NCI-H2196 treated with DMSO at 0.1 percent for 48 hours (cell line): Measurements from ENCODE around the gene ZNF326.

Source experiments
- DNase-seq: peaks from one replicate; lab custom pipeline; 2025; ENCODE audit not compliant: unreplicated experiment; lab: John Stamatoyannopoulos, UW

ZNF326 gene, protein sequence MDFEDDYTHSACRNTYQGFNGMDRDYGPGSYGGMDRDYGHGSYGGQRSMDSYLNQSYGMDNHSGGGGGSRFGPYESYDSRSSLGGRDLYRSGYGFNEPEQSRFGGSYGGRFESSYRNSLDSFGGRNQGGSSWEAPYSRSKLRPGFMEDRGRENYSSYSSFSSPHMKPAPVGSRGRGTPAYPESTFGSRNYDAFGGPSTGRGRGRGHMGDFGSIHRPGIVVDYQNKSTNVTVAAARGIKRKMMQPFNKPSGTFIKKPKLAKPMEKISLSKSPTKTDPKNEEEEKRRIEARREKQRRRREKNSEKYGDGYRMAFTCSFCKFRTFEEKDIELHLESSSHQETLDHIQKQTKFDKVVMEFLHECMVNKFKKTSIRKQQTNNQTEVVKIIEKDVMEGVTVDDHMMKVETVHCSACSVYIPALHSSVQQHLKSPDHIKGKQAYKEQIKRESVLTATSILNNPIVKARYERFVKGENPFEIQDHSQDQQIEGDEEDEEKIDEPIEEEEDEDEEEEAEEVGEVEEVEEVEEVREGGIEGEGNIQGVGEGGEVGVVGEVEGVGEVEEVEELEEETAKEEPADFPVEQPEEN

DNA sequence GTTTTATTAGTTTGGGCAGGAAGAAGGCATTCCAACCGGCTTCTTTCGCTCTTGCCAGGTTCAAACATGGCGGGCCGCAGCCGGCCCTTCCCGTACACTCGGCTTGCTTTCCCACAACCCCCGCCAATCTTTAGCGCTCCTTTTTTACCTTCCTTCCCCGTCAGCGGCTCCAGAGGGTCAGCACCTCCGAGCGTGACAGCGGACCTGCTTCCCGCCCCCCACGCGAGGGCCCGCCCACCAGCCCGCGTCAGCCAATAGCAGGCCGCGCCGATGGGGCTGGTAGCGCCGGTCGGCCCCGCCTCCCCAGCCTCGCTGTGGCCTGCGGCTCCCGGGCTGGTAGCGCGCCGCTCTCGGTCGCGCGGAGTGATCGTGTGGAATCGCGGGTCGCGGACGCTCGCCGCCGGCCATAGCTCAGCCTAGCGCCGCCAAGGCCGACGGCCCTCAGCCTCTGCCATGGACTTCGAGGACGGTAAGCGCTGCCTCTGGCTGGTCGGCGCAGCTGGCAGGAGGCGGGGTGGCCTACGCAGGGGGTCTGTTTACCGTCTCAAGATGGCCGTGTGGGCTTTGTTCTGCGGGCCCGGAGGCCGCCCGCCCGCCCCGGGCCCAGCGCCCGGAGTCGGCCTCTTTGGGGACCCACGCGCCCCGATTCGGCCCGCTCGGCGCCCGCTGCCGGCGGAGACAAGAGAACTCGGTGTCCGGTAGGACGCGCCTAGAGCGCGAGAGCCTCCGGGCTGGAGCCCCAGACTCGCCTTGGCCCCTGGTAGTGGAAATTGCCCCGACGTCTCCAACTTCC, at the start of gene ZNF326:
Gene ZNF326, plus strand, starts transcription at position 306 of the 793 bp plus-strand sequence. Its CDS starts 148 bp downstream, at position 454.
- DNase-seq, result peak; percentile 97

DNA sequence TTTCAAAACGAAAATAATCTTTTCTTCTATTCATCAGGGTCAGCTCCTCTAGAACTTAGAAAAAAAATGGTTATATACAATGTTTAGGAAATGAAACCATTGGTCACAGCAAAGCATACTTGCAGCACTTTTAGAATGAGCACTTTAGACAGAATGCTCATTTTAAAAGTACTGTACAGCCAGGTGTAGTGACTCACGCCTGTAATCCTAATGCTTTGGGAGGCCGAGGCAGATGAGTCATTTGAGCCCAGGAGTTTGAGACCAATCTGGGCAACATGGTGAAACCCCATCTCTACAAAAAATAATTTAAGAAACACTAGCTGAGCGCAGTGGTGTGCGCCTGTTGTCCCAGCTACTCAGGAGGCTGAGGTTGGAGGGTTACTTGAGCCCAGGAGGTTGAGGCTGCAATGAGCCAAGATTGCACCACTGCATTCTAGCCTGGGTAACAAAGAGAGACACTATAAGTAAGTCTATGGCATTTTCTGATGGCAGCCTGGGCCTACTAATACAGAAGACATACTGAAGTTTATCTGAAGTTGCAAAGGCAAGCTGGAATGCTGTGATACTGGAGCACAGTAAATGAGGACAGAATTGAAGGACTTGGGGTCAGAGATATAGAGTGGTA, 48.9 kb upstream of the ZNF326 start:
- DNase-seq, result no peak

DNA sequence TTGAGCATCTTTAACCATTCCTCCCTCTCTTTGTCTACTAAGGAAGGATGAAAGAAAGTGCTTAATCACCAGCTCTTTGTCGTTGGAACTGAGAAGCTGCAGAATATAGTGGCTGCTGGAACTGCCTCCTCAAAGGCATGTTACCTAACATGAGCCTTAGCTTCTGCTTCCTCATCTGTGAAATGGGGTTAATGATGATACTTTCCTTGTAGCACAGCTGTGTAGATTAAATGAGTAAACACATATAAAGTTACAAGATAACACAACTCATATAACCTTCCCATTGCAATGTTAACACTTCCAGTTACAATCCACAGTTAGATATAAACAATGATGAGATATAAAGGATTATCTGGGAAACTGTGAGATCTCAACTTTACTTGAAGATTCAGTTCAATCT, 48.4 kb upstream of the ZNF326 start:
- no peak for DNase-seq

DNA sequence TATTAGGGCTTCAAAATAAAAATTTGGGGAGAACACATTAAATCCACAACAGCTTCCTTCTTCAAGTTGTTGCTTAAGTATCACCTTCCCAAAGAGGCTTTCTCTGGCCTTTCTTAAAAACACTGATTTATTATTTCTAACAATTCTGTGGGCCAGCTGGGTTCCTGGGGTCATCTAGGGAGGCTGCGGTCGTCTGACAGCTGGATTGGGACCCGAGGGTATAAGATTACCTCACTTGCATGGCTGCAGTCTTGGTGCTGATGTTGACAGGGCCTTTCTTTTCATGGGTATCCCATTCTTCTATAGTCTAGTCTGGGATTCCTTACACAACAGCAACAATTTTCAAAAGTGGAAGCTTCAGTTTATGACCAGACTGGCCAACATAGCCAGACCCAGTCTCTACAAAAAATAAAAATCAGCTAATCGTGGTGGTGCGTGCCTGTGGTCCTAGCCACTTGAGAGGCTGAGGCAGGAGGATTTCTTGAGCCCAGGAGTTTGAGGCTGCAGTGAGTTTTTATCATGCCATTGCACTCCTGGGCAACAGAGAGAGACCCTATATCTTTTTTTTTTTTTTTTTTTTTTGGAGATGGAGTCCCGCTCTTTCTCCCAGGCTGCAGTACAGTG, 46.1 kb upstream of the ZNF326 start:
- DNase-seq, result no peak

DNA sequence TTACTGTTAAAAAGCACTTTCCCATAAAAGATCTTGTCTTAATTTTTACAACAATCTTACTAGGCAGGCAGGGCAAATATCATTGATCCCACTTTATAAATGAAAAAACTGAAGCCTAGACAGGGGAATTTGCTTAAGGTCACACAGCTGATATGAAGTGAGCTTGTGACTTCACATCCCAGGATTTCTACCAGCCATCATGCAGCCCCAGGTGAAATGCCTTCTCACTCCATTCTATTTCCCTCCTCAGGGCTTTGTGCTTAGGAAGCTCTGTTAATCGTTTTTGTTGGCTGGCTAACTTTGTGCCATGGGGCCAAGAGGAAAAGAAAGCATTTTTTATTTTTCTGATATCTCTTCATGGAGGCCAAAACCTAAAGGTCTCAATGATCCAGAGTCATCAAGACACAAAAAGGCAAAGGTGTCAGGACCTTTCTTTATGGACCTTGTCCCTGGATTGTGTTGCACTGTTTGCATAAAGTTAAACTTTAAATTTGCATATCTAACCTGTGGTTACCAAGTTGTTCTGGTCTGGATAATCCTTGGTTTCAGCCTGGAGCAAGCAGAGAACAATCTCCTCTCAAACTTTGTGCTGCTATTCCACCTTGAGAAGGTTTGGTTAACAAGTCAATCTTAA, 44.8 kb upstream of the ZNF326 start:
- DNase-seq, result no peak

DNA sequence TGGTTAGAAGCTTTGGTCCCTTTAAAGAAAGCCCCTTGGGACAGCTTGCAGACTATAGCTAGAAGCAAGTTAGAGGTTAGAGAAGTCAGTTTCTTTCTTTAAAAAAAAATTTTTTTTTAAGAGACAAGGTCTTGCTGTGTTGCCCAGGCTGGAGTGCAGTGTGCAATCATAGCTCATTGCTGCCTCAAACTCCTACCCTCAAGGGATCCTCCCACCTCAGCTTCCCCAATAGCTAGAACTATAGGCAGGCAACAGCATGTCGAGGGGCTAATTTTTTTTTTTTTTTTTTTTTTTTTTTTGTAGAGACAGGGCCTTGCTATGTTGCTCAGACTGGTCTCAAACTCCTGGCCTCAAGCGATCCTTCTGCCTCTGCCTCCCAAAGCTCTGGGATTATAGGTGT, 44.2 kb upstream of the ZNF326 start:
- DNase-seq, result no peak

DNA sequence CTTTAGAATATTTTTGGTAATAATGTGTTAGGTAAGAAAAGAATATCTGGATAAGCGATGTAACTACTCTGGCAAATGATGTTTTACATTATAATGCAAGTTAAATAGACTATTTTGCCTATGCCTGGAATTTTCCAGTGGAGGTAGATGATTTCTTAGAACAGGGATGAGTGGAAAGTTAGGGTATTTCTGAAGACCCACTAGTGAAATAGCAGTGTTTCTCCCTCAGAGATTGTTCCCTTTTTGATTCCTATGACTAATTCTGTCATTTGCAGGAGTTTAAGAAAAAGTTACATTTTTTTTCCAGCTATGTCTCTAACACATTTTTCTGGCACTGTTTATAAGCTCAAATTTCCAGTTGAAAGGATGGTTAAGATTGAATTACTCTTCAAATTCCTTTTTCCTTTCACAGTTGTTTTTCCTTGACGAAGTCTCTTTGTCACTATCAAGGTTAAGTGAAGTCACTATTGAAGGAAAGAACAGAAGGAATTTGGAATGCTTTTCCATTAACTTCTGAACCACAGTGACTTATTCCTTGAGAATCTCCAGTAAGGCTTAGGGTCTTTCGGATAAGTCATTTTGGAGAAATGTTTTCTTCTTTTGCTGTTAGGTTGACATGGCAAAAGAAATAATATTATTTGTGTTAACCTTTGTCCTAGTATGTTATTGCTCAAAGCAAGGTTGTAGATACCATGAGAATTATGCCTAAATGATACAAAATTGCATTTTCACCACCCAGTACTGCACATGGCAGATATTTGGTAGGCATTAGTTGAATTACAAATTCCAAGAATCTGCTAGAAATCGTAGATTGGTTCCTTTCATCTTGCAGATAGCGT, 42.9 kb upstream of the ZNF326 start:
- no peak for DNase-seq

DNA sequence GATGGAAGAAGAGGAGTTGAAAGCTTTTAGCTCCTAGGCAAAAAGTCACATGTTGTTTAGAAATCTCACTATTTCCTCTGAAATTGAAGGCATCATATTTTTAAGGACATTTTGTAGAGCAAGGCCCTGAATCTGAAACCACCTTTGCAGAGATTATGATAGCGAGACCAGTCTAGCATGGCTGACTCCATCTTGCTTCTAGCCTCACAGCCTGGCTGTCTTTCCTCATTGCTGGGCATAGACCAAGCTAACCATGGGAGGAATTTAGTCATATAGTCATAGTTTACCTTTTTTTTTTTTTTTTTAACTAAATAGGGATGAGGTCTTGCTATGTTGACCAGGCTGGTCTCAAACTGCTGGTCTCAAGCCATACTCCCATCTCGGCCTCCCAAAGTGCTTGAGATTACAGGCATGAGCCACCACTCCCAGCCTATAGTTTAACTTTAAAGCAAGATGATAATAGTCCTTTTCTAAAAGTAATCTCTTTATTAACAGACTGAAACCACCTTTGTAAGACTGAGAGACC, 42.2 kb upstream of the ZNF326 start:
- DNase-seq, result no peak

DNA sequence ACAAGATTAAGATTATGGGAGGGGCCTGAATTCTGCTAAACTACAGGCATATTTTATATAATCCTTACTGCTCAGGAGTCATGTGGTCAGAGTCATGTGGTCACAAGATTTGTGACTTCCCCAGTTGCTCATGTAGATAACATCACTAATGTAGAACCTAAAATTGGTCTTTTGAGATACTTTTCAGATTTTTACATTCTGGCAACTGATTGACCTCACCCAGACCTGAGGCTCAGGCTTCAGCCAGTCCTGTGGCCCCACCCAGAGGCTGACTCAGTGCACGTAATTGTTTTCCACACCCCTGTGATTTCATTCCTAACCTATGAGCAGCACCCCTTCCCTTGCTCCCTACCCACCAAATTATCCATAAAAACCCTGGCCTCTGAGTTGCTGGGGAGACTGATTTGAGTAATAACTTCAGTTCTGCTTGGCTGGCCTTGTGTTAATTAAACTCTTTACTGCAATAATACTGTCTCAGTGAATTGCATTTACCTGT, 41.7 kb upstream of the ZNF326 start:
- no peak for DNase-seq

DNA sequence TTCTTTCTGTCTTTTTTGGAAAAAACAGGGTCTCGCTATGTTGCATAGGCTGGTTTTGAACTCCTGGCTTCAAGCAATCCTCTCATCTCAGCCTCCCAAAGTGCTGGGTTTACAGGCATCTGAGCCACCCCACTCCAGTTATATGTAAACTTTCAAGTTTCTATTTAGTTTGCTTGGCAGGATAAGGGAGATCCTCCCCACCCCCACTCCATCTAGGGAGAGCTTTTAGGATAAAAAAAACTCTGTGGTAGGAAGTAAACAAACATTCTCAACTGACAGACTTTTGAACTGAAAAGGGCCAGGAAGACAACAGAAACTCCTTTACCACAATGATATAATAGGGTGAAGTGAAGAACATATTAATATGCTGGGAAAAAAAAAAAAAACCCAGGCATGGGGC, 41.0 kb upstream of the ZNF326 start:
- no peak for DNase-seq

DNA sequence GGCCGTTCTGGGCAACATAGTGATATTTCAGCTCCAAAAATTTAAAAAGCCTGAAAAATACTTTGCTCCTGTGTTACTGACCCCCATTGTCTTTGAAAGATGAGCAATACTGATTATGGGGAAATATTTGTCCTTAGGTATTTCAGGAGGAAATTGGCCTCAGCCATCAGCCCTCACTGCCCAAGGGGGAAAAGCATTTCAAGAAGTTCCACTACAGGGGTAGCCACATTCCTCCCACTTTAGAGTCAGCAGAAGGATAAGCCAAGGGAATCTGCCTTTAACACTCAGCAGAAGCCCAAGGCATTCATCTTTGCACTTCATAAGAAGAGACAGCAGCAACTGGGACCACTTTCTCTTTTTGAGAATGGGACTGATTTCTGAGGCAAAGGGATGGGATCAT, 40.5 kb upstream of the ZNF326 start:
- DNase-seq, result no peak

DNA sequence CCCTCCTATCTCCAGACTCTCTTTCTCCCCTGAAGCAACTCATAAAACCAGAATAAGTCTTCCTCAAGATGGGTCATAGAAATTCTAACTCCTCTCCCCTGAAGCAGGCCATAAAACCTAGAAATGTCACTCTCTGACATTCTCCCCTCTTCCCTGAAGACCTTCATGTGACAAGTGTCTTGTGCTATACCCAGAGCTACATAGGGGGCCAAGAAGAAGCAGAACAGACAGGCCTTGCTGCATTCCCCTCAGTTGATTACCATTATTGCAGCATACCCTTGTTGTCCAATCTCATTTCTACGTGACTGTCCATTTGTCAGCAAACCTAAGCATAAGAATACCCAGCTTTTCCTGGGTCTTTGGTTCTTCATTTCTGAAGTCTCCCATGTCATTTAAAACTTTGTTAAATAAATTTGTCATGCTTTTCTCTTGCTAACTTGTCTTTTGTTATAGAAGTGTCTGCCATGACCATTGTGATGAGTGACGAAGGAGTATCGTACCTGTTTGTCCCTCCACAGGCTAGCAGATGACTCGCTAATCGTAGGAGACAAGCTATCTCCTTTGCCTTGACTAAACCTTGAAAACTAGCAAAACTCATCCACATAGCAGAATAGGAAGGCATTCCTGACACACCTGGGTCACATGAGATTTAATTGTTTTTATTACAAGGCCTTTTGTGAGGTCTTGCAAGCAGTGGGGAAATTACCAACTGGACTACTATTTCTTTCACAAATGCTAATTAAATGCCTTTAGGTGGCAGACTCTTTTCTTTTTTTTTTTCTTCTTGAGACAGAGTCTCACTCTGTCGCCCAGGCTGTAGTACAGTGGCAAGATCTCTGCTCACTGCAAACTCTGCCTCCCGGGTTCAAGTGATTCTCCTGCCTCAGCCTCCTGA, 39.4 kb upstream of the ZNF326 start:
- DNase-seq, result no peak

DNA sequence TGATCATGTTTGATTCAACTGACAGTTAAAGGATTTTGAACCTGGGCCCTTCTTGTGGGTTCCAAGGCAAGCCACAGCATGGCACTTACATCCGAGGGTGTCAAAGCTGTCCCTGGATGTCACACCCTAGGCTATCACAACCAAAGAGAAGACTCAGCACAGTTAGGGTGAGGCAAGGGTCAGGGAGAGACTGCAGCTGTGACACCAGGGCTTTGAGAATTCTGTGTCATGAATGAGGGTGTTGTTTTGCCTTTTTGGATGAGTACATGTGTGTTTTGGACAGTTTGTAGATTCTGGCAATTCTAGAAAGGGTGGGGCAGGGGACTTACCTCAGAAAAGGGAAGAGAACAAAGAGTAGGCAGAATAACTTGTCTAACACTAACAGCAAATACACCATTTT, 37.8 kb upstream of the ZNF326 start:
- no peak for DNase-seq

DNA sequence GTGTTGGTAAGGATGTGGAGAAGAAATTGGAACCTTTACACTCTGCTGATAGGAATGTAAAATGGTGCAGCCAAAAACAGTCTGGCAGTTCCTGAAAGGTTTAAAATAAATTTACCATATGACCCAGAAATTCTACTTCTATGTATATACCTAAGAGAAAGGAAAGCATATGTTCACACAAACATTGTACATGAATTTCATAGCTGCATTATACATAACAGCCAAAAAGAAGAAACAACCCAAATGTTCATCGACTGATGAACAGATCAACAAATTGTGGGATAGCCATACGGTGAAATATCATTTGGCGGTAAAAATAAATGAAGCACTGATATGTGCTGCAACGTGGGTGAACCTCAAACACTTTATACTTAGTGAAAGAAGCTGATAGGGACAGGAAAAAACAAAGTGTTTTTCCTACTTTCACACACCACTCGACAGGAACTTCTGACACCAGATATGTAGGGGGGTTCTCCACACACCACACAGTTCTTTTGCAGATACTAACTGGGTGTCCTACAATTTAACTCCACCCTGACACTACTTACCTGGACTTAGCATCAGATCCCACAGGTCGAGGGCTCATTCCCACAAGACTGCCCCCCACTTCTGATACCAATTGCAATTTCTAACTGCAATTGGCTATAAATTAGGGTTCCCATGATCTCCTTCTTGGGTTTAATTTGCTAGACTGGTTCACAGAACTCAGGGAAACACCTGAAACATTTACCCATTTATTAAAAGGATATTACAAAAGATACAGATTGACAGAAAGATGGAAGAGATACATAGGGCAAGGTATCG, 35.9 kb upstream of the ZNF326 start:
- no peak for DNase-seq

DNA sequence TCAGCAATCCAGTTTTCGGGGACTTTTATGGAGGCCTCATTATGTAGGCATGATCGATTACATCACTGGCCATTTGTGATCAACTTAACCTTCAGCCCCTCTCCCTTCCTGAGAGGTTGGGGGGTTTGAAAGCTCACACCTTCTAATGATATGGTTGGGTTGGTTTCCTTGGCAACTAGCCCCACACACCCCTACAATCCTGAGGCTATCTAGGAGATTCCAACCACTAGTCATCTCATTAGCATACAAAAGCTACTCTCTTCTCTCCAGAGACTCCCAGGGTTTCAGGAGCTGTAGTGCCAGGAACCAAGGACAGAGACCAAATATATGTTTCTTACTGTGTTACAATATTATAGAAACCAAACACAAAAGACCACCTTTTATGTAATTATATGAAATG, 35.2 kb upstream of the ZNF326 start:
- no peak for DNase-seq

DNA sequence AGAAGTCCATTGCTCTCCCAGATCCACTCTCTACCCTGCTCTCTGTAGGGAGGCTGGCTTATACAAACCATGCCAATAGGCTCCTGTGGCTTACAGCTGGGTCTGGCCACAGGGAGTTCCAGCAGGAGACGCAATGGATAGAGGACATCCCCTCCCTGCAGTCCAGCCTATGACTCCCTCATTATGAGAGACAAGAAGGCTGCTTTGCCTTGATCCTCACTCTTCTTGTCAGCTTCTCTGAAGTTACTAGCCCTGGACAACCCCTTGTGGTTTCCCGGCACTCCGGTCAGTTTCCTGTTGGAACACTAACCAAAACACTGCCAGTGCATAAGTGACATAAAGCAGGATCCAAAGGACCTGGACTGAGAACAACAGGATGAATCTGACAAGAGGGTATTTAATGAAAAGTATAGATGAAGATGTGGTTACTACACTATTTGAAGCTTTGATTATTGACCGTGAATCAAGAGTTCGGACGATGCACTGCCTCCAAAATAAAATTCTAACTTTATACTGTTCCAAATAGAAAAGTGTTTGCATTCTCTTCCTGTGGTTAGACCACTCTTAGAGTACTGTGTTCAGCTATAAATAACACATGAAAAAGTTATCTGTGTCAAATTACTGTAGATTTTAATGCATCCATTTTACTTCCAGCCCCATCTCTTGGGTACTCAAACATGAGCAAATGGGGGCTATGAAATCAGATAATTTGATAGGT, 32.7 kb upstream of the ZNF326 start:
- DNase-seq, result no peak

DNA sequence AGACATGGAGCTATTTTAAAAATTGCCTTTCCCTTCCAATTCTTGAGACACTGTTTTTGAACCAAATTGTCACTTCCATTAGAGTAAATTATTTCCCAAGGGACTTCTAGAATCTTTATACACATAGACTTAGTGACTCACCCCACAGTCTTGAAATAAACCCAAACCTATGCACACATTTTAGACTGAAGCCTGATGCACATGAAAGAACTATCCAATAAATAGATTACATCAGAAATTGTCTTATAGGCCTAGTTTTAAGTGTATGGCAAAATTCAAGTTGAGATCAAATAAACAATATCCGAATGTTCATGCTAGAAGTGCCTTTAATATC, 32.2 kb upstream of the ZNF326 start:
- no peak for DNase-seq
